ENCODE data around the gene FAM219A.
A peak's percentile ranks its signal among the peaks of the same experiment; 100 is the strongest.

FAM219A gene

DNA sequence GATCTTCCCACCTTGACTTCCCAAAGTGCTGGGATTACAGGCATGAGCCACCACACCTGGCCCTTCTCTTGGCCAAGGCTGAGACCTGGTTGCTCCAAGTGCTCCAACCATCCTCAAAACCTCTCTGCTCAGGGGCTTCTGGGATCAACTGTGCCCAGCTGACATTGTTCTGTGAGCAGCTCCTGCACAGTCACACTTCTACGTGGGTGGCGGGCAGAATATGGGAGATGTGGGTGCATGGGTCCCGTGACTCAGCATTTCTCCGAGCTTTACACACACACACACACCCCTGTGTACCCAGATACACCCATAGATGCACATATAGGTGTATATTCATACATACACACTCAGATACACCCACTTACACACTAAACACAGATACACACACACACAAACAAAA is 71.1 kb downstream of the FAM219A start:
- TF ChIP-seq POLR2A (IDR thresholded peaks at IDR 0.05; ENCODE audit: low read depth, low read length): no peak
- no peak for DNase-seq (ENCODE audit: insufficient read length, low spot score)
- no peak for FAIRE-seq

DNA sequence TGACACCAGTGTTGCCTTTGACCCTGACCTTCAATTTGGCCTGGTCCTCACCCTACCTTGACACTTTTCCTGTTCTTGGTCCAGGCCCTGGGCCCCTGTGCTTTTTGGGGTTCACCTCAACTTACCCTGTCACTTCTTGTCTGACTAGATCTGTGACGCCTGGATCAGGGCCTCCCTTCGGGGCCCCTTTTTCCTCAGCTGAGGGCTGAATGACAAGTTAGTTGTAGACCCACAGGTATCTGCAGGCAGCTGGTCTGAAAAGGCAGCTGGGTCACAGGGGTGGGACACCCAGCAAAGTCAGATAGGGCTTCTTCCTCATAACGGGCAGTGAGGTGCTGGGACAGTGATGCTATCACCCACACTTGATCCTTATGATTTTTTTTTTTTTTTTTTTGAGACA is 71.7 kb downstream of the FAM219A start:
- TF ChIP-seq POLR2A (IDR thresholded peaks at IDR 0.05; ENCODE audit: low read depth, low read length): no peak
- FAIRE-seq: no peak
- DNase-seq (ENCODE audit: insufficient read length, low spot score): no peak

GRCh38 chr9:34385561-34386230 is 72.7 kb downstream of the FAM219A start:
- no peak for FAIRE-seq
- DNase-seq (ENCODE audit: insufficient read length, low spot score): no peak
- no peak for TF ChIP-seq POLR2A (IDR thresholded peaks at IDR 0.05; ENCODE audit: low read depth, low read length)

- DNase-seq (ENCODE audit: insufficient read length, low spot score) (no peak), FAIRE-seq (no peak)
- no peak for TF ChIP-seq POLR2A (IDR thresholded peaks at IDR 0.05; ENCODE audit: low read depth, low read length)
Observed at GRCh38 chr9:34384368-34385165, 73.8 kb downstream of the FAM219A start.

- DNase-seq (ENCODE audit: insufficient read length, low spot score) (no peak), FAIRE-seq (no peak)
- no peak for TF ChIP-seq POLR2A (IDR thresholded peaks at IDR 0.05; ENCODE audit: low read depth, low read length)
Observed at GRCh38 chr9:34383904-34384303, 74.5 kb downstream of the FAM219A start.

GRCh38 chr9:34382879-34383278 is 75.5 kb downstream of the FAM219A start:
- DNase-seq (ENCODE audit: insufficient read length, low spot score) (no peak), FAIRE-seq (no peak)
- no peak for TF ChIP-seq POLR2A (IDR thresholded peaks at IDR 0.05; ENCODE audit: low read depth, low read length)

DNA sequence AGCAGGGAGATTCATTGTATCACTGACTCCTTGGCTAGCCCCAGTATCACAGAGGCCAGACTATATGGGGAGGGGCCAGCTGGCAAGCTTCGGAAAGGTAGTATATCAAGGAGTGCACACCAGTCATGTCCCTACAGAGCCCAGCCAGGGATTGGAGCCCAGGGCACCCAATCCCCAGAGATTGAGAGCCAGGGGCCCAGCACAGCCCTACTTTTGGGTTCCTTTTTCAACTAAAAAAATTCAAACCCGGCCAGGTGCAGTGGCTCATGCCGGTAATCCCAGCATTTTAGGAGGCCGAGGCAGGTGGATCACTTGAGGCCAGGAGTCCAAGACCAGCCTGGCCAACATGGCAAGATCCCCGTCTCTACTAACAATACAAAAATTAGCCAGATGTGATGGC is 76.3 kb downstream of the FAM219A start:
- TF ChIP-seq POLR2A (IDR thresholded peaks at IDR 0.05; ENCODE audit: low read depth, low read length): no peak
- no peak for FAIRE-seq
- DNase-seq (ENCODE audit: insufficient read length, low spot score): no peak

GRCh38 chr9:34381323-34381722 is 77.0 kb downstream of the FAM219A start:
- TF ChIP-seq POLR2A (IDR thresholded peaks at IDR 0.05; ENCODE audit: low read depth, low read length): no peak
- no peak for FAIRE-seq
- DNase-seq (ENCODE audit: insufficient read length, low spot score): no peak

- DNase-seq (ENCODE audit: insufficient read length, low spot score) (no peak), FAIRE-seq (no peak)
- TF ChIP-seq POLR2A (IDR thresholded peaks at IDR 0.05; ENCODE audit: low read depth, low read length): no peak; the same call in 1 of the 2 replicates
Observed at GRCh38 chr9:34380511-34381315, 77.7 kb downstream of the FAM219A start.

DNA sequence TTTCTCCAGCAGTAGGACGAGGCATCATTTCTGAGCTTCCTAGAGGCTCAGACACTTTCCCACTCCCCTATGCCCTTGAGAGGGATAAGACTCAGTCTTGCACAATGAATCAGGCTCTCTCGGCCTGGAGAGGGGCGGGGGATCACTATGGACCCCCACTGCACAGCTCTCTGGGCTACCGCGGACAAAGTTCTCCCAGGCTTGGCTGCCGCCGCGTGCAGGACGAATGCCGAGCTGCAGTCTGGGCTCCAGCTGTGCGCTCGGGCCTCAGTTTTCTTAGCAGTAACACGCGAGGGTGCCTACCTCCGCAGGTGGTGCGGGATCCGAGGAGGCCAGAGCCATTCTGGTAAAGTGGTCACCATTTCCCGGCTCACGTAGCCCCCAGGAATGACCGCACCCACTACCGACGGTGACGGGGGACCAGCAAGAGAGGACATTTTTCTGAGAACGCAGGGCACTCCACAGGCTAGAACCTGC is 78.3 kb downstream of the FAM219A start:
- FAIRE-seq (no peak), DNase-seq (ENCODE audit: insufficient read length, low spot score) (no peak)
- TF ChIP-seq POLR2A (IDR thresholded peaks at IDR 0.05; ENCODE audit: low read depth, low read length): no peak

GRCh38 chr9:34379334-34380033 is 78.9 kb downstream of the FAM219A start:
- FAIRE-seq (no peak), DNase-seq (ENCODE audit: insufficient read length, low spot score) (peak; percentile 76)
- no peak for TF ChIP-seq POLR2A (IDR thresholded peaks at IDR 0.05; ENCODE audit: low read depth, low read length)

DNA sequence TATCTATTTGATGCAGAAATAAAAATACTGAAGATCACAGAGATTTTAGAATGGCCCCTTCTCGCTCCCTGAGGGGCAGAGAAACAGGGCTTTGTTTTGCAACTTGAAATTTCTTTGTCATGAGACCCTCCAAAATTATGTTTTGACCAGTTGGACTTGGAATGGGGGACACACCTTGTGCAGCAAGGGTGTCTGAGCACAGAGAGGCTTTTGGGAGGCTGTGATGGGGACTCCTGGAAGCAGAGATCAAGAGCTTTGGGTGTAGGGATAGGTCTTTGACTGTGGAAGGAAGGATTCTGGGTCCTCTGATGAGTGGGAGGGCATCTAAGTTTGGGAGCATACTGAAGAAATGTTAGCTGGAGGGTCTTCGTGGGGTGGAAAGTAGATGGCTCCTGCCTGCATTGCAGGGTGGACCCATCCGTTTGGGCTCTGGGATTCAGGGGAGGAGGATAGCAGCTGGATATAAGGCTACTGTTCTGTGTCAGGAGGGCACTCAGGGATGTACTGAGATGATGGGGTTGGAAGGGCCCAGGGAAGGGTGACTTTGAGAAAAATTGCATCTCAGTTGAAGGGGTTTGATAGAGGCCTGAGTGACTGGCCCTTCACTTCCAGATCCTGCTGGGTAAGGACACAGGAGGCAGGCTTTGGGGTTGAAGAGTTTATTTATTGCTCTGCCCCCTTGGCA is 79.9 kb downstream of the FAM219A start:
- FAIRE-seq (no peak), DNase-seq (ENCODE audit: insufficient read length, low spot score) (no peak)
- TF ChIP-seq POLR2A (IDR thresholded peaks at IDR 0.05; ENCODE audit: low read depth, low read length): no peak

GRCh38 chr9:34377404-34377746 is 81.0 kb downstream of the FAM219A start:
- TF ChIP-seq POLR2A (IDR thresholded peaks at IDR 0.05; ENCODE audit: low read depth, low read length): no peak
- FAIRE-seq: no peak
- peak; percentile 19 for DNase-seq (ENCODE audit: insufficient read length, low spot score)

Data from H54 (cell line).